ENCODE data around the gene NEGR1.

GRCh38 chr1:71522721-71523120, 759.6 kb downstream of the NEGR1 start:
- no peak for TF ChIP-seq CTCF (IDR thresholded peaks at IDR 0.05)
- no peak for TF ChIP-seq POLR2A (IDR thresholded peaks at IDR 0.05)

Measured in thyroid gland (tissue), 4 donors.